Keratinocyte (primary cell): Measurements from ENCODE around the gene TSR3. TPM values are rescaled to one million over a fixed set of nuclear protein-coding genes. Genes with fewer than 3 reads are reported as not detected.

Source experiments
- DNase-seq: peaks from one replicate; pipeline ENCODE4 v3.0.0-alpha.2; 2011; ENCODE audit warnings: low read depth, missing footprints, low spot score
- FAIRE-seq: peaks from 2 replicates; lab custom pipeline; 2011; peaks lifted over from hg19 to GRCh38; lab: Jason Lieb, UNC
- H2AFZ ChIP-seq: 2 replicates; pipeline ENCODE4 v1.6.0; 2012; ENCODE audit warnings: low read length, control low read depth, inconsistent platforms; ENCODE audit not compliant: control insufficient read depth
- H3K27ac ChIP-seq: 2 replicates; pipeline ENCODE4 v1.5.1; 2011; ENCODE audit warnings: low read length; ENCODE audit not compliant: control insufficient read depth, insufficient read depth
- H3K27me3 ChIP-seq: 3 replicates; pipeline ENCODE4 v1.6.0; 2011; ENCODE audit warnings: low read length; ENCODE audit not compliant: control insufficient read depth, insufficient read depth; ENCODE audit errors: extremely low read depth
- H3K36me3 ChIP-seq, 2 experiments: 2 replicates in 1 of 2; 3 replicates in 1 of 2; pipeline ENCODE4 v1.5.1; 2011; ENCODE audit warnings: low read length in 2 of 2, mild to moderate bottlenecking in 1 of 2; ENCODE audit not compliant: control insufficient read depth in 2 of 2, insufficient read depth in 2 of 2; ENCODE audit errors: extremely low read depth in 1 of 2
- H3K4me1 ChIP-seq: 3 replicates; pipeline ENCODE4 v1.5.1; 2011; ENCODE audit warnings: low read length; ENCODE audit not compliant: control insufficient read depth, insufficient read depth; ENCODE audit errors: extremely low read depth
- H3K4me2 ChIP-seq: 3 replicates; pipeline ENCODE4 v1.6.0; 2011; ENCODE audit warnings: low read depth, low read length; ENCODE audit not compliant: control insufficient read depth, insufficient read depth; ENCODE audit errors: extremely low read depth
- H3K4me3 ChIP-seq, 3 experiments: fragments of 200-600 bp in 1 of 3; sonication (generic) in 1 of 3; 2 replicates in 2 of 3; 3 replicates in 1 of 3; pipeline ENCODE4 v1.5.1; 2011 to 2016; ENCODE audit warnings: low read length in 3 of 3, mild to moderate bottlenecking in 3 of 3, control low read depth in 2 of 3, inconsistent platforms in 1 of 3, low read depth in 1 of 3, mixed read lengths in 1 of 3, mixed run types in 1 of 3, moderate library complexity in 1 of 3; ENCODE audit not compliant: control insufficient read depth in 2 of 3, insufficient read depth in 2 of 3; ENCODE audit errors: extremely low read depth in 1 of 3
- H3K79me2 ChIP-seq: 2 replicates; pipeline ENCODE4 v1.6.0; 2012; ENCODE audit warnings: low read length; ENCODE audit not compliant: control insufficient read depth, insufficient read depth
- H3K9ac ChIP-seq: 3 replicates; pipeline ENCODE4 v1.6.0; 2011; ENCODE audit warnings: low read length; ENCODE audit not compliant: control insufficient read depth, insufficient read depth; ENCODE audit errors: extremely low read depth
- H3K9me1 ChIP-seq: 3 replicates; pipeline ENCODE4 v1.6.0; 2011; ENCODE audit warnings: low read length; ENCODE audit not compliant: control insufficient read depth, insufficient read depth; ENCODE audit errors: extremely low read depth
- H3K9me3 ChIP-seq: 2 replicates; pipeline ENCODE4 v1.5.1; 2012; ENCODE audit warnings: low read depth, low read length; ENCODE audit not compliant: control insufficient read depth
- H4K20me1 ChIP-seq: 3 replicates; pipeline ENCODE4 v1.6.0; 2011; ENCODE audit warnings: low read length; ENCODE audit not compliant: control insufficient read depth, insufficient read depth; ENCODE audit errors: extremely low read depth
- EZH2 ChIP-seq: IDR thresholded peaks from one replicate; pipeline ENCODE4 v1.6.1; 2012; ENCODE audit warnings: inconsistent platforms, mild to moderate bottlenecking, low read length, moderate library complexity
- dilution Hi-C: fragments of 300-500 bp; cut with MboI; formaldehyde crosslinking; loops from one replicate; pipeline ENCODE4 v1.7.0; 2020; ENCODE audit warnings: low sequenced_read_pairs; ENCODE audit not compliant: extremely low pct_ligation_motif_present
- polyA plus RNA-seq, 5 experiments: library from polyadenylated mRNA; depleted of rRNA in 3 of 5; stranded (reverse) in 3 of 5; stranded (forward) in 1 of 5; unstranded in 1 of 5; fragments of >200 nt; gene quantifications; 1 replicate in 1 of 5; 2 replicates in 3 of 5; 3 replicates in 1 of 5; pipeline versions ENCODE4 v1.2.1 to v1.2.3, GENCODE V29; 2011 to 2012; ENCODE audit warnings: missing spikeins in 2 of 5, low read depth in 1 of 5, low replicate concordance in 1 of 5
- TF ChIP-seq, protein P1 (sequence below), 3 experiments: IDR thresholded peaks in 1 of 3; conservative IDR thresholded peaks in 1 of 3; optimal IDR thresholded peaks in 1 of 3; 2 replicates in 2 of 3; 3 replicates in 1 of 3; pipeline versions ENCODE3 to v1.5.1; 2011; ENCODE audit warnings: low read length in 3 of 3, mild to moderate bottlenecking in 3 of 3, moderate library complexity in 2 of 3, control low read depth in 1 of 3, inconsistent platforms in 1 of 3; ENCODE audit not compliant: insufficient read depth in 2 of 3; ENCODE audit errors: extremely low read depth in 1 of 3

TSR3 gene
- polyA plus RNA-seq, 1 donor (not counting 4 experiments of a cell fraction or from before 2014, with no cell fraction given) = 33.0 TPM

DNA sequence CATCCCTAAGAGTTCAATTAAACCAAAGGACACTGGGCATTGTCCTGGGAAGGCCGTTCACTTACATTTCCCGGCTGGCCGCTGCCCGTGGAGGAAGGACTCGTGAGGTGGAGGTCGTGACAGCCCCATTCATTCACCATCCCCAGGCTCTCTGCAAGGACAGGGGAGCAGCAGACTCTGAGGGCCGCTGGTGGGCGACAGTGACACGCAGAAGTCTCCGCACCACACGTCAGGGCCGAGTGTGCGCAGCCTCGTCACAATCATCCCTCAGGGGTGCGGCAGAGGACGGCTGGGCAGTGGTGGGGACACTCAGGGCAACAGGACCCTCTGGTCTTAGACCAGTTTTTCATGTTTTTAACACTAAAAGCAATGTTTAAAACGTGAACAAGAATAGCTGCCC lies 41.1 kb upstream of the TSR3 start:
- no peaks in the 10 kb centered on the region for H3K4me1 ChIP-seq
- no peaks in the 10 kb centered on the region for H3K9me3 ChIP-seq
- no peaks in the 10 kb centered on the region for H3K9me1 ChIP-seq
- no peak overlapping the region for H3K9ac ChIP-seq
- TF ChIP-seq, protein P1, sequence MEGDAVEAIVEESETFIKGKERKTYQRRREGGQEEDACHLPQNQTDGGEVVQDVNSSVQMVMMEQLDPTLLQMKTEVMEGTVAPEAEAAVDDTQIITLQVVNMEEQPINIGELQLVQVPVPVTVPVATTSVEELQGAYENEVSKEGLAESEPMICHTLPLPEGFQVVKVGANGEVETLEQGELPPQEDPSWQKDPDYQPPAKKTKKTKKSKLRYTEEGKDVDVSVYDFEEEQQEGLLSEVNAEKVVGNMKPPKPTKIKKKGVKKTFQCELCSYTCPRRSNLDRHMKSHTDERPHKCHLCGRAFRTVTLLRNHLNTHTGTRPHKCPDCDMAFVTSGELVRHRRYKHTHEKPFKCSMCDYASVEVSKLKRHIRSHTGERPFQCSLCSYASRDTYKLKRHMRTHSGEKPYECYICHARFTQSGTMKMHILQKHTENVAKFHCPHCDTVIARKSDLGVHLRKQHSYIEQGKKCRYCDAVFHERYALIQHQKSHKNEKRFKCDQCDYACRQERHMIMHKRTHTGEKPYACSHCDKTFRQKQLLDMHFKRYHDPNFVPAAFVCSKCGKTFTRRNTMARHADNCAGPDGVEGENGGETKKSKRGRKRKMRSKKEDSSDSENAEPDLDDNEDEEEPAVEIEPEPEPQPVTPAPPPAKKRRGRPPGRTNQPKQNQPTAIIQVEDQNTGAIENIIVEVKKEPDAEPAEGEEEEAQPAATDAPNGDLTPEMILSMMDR (optimal IDR thresholded peaks at IDR 0.05 in 1 of 3, IDR thresholded peaks at IDR 0.05 in 1 of 3, conservative IDR thresholded peaks at IDR 0.05 in 1 of 3; ENCODE audit: extremely low read depth in 1 of 3, insufficient read depth in 2 of 3, low read length in 3 of 3) = no peak
- TF ChIP-seq EZH2 = no peak
- dilution Hi-C loops = no loop called here
- no peak overlapping the region for H2AFZ ChIP-seq
- no peaks in the 10 kb centered on the region for H4K20me1 ChIP-seq
- no peak overlapping the region for H3K27ac ChIP-seq
- H3K4me3 ChIP-seq = no peak overlapping the region
- H3K4me2 ChIP-seq = no peak overlapping the region
- DNase-seq = no peak
- H3K27me3 ChIP-seq = no peaks in the 10 kb centered on the region
- peaks cover 0 to 6% of the 10 kb centered on the region in 2 experiments for H3K36me3 ChIP-seq
- H3K79me2 ChIP-seq = no peaks in the 10 kb centered on the region
- no peak for FAIRE-seq

- Histone ChIP-seq H3K4me3 (no peak overlapping the region), H3K79me2 (no peaks in the 10 kb centered on the region), H3K9ac (no peak overlapping the region), H3K4me1 (no peaks in the 10 kb centered on the region), H3K9me3 (no peaks in the 10 kb centered on the region), H3K27ac (no peak overlapping the region), H3K36me3 (peaks cover 0 to 6% of the 10 kb centered on the region in 2 experiments), H2AFZ (no peak overlapping the region), H4K20me1 (no peaks in the 10 kb centered on the region), H3K9me1 (no peaks in the 10 kb centered on the region), H3K4me2 (no peak overlapping the region), H3K27me3 (no peaks in the 10 kb centered on the region)
- TF ChIP-seq, protein P1 (optimal IDR thresholded peaks at IDR 0.05 in 1 of 3, IDR thresholded peaks at IDR 0.05 in 1 of 3, conservative IDR thresholded peaks at IDR 0.05 in 1 of 3; ENCODE audit: extremely low read depth in 1 of 3, insufficient read depth in 2 of 3, low read length in 3 of 3) = no peak
- TF ChIP-seq EZH2 = no peak
- dilution Hi-C loops = no loop called here
- no peak for DNase-seq
- no peak for FAIRE-seq
These were observed 38.6 kb upstream of the TSR3 start for GRCh38 chr16:1390239-1390779.
